Measurements from ENCODE around the gene SLC29A2.

SLC29A2 gene

DNA sequence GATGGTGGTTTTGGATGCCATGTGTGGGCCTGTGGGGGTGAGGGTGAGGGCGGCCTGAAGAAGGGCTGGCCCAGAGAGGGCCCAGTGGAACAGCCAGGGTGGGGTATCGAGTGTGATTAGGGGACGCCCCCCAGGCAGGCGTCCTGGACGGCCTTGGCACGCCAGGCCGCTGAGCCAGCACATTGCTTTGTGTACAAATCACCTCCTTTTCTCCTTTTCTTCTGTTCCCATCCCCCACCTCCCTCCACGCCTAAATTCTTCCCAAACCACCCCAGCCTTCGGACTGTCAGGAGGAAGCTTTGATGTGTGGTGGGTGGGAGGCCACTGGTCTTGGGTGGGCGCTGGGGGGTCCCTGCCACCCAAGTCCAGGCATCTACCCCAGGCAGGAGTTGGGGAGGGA, 46.9 kb downstream of the SLC29A2 start:
- H3K79me2 ChIP-seq (ENCODE audit: low read length): no peaks in the 10 kb centered on the region
- no peaks in the 10 kb centered on the region for H4K20me1 ChIP-seq (ENCODE audit: insufficient read depth, low read length)
- H3K9ac ChIP-seq (ENCODE audit: low read length): no peak overlapping the region
- no peaks in the 10 kb centered on the region for H3K36me3 ChIP-seq (replicated peaks; ENCODE audit: insufficient read depth, low read length)
- H2AFZ ChIP-seq (ENCODE audit: low read length): no peak overlapping the region
- H3K27ac ChIP-seq (ENCODE audit: low read length): no peak overlapping the region
- H3K9me3 ChIP-seq (replicated peaks; ENCODE audit: insufficient read depth, low read length): no peaks in the 10 kb centered on the region
- H3K4me3 ChIP-seq (ENCODE audit: low read length): no peak overlapping the region
- no peaks in the 10 kb centered on the region for H3K4me1 ChIP-seq (ENCODE audit: low read length)
- no peaks in the 10 kb centered on the region for H3K9me2 ChIP-seq (replicated peaks; ENCODE audit: insufficient read depth, low read length)
- DNase-seq: no peak
- H3K27me3 ChIP-seq (replicated peaks; ENCODE audit: insufficient read depth, low read length): peaks cover 19% of the 10 kb centered on the region
- no peaks in the 10 kb centered on the region for H3F3A ChIP-seq (ENCODE audit: insufficient read depth, low read length)
- H3K4me2 ChIP-seq (ENCODE audit: low read depth, low read length): no peak overlapping the region
- no peak for TF ChIP-seq EZH2phosphoT487 (IDR thresholded peaks at IDR 0.05; ENCODE audit: low read length)
- TF ChIP-seq CTCF (IDR thresholded peaks at IDR 0.05; ENCODE audit: low read length): no peak
- no peak for TF ChIP-seq EZH2 (optimal IDR thresholded peaks at IDR 0.05; ENCODE audit: low read depth, low read length)

- Histone ChIP-seq H3K4me3 (ENCODE audit: low read length) (no peak overlapping the region), H3K9me3 (replicated peaks; ENCODE audit: insufficient read depth, low read length) (no peaks in the 10 kb centered on the region), H2AFZ (ENCODE audit: low read length) (no peak overlapping the region), H3K4me2 (ENCODE audit: low read depth, low read length) (no peak overlapping the region), H3F3A (ENCODE audit: insufficient read depth, low read length) (no peaks in the 10 kb centered on the region), H3K27me3 (replicated peaks; ENCODE audit: insufficient read depth, low read length) (peaks cover 26% of the 10 kb centered on the region), H3K9ac (ENCODE audit: low read length) (no peak overlapping the region), H3K79me2 (ENCODE audit: low read length) (no peaks in the 10 kb centered on the region), H4K20me1 (ENCODE audit: insufficient read depth, low read length) (no peaks in the 10 kb centered on the region), H3K9me2 (replicated peaks; ENCODE audit: insufficient read depth, low read length) (no peaks in the 10 kb centered on the region), H3K36me3 (replicated peaks; ENCODE audit: insufficient read depth, low read length) (no peaks in the 10 kb centered on the region), H3K4me1 (ENCODE audit: low read length) (no peaks in the 10 kb centered on the region), H3K27ac (ENCODE audit: low read length) (no peak overlapping the region)
- DNase-seq: no peak
- TF ChIP-seq EZH2phosphoT487 (IDR thresholded peaks at IDR 0.05; ENCODE audit: low read length): no peak
- TF ChIP-seq EZH2 (optimal IDR thresholded peaks at IDR 0.05; ENCODE audit: low read depth, low read length): no peak
- TF ChIP-seq CTCF (IDR thresholded peaks at IDR 0.05; ENCODE audit: low read length): no peak
Observed at GRCh38 chr11:66323684-66324083, 47.9 kb downstream of the SLC29A2 start.

DNA sequence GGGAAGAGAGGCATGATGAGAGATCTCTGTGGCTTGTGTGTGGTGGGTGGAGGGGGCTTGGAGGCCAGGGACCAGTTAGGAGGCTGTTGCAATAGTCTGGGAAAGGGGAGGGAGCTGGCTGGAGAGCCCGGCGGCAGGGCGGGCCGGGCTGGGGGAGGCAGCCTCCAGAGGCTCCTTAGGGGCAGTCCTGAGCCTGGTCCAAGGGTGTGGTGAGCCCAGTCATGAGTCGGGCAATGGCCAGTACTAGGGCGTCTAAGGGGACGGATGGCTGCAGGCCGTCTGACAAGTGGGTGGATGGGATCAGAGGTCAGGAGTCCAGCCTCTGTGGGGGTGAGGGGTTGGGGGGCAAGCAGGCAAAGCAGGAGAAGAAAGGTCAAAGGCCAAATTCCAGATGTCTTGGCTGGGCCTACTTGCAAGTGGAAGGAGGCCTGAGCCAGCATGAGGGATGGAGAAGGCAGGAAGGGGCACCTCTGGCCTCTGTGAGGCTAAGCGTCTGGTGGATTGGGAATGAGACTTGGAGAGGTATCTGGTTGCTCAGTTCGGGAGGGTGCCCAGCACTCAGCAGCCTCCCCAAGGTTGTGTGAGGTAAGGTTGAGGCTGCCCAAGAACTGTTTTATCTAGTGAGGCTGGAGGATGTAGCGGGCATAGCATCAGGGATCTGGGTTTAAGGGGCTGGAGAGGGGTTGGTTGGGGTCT, 48.7 kb downstream of the SLC29A2 start:
- Histone ChIP-seq H3K4me3 (ENCODE audit: low read length) (no peak overlapping the region), H4K20me1 (ENCODE audit: insufficient read depth, low read length) (no peaks in the 10 kb centered on the region), H3K79me2 (ENCODE audit: low read length) (no peaks in the 10 kb centered on the region), H3K27ac (ENCODE audit: low read length) (no peak overlapping the region), H3K9me3 (replicated peaks; ENCODE audit: insufficient read depth, low read length) (no peaks in the 10 kb centered on the region), H2AFZ (ENCODE audit: low read length) (no peak overlapping the region), H3F3A (ENCODE audit: insufficient read depth, low read length) (no peaks in the 10 kb centered on the region), H3K27me3 (replicated peaks; ENCODE audit: insufficient read depth, low read length) (peaks cover 34% of the 10 kb centered on the region), H3K4me2 (ENCODE audit: low read depth, low read length) (no peak overlapping the region), H3K9ac (ENCODE audit: low read length) (no peak overlapping the region), H3K9me2 (replicated peaks; ENCODE audit: insufficient read depth, low read length) (no peaks in the 10 kb centered on the region), H3K4me1 (ENCODE audit: low read length) (no peaks in the 10 kb centered on the region), H3K36me3 (replicated peaks; ENCODE audit: insufficient read depth, low read length) (no peaks in the 10 kb centered on the region)
- no peak for DNase-seq
- no peak for TF ChIP-seq EZH2 (optimal IDR thresholded peaks at IDR 0.05; ENCODE audit: low read depth, low read length)
- no peak for TF ChIP-seq CTCF (IDR thresholded peaks at IDR 0.05; ENCODE audit: low read length)
- no peak for TF ChIP-seq EZH2phosphoT487 (IDR thresholded peaks at IDR 0.05; ENCODE audit: low read length)
